Epithelial cell of esophagus (primary cell): ENCODE data around the gene SLC2A2.

ENCODE experiments used
- DNase-seq: peaks from one replicate; pipeline ENCODE4 v3.0.0; 2010; ENCODE audit warnings: low read depth
- H3K4me3 ChIP-seq: 2 replicates; pipeline ENCODE4 v1.5.1; 2011; ENCODE audit warnings: mild to moderate bottlenecking, low read length, control low read depth
- CTCF ChIP-seq: IDR thresholded peaks from 2 replicates; pipeline ENCODE4 v1.5.1; 2011; ENCODE audit warnings: low read depth, mild to moderate bottlenecking, low read length, control low read depth, inconsistent platforms; ENCODE audit not compliant: insufficient read depth; ENCODE audit errors: missing control alignments

Gene SLC2A2

GRCh38 chr3:171039674-171040073, 13.2 kb upstream of the SLC2A2 start:
- no peak overlapping the region for H3K4me3 ChIP-seq
- no peak for TF ChIP-seq CTCF
- no peak for DNase-seq

GRCh38 chr3:171038342-171038741, 11.8 kb upstream of the SLC2A2 start:
- H3K4me3 ChIP-seq: no peak overlapping the region
- TF ChIP-seq CTCF: no peak
- peak; percentile 11 for DNase-seq

GRCh38 chr3:171028779-171029232, 2.3 kb upstream of the SLC2A2 start:
- peak; percentile 48 for DNase-seq
- TF ChIP-seq CTCF: no peak
- H3K4me3 ChIP-seq: peak overlapping the region; percentile 13

- H3K4me3 ChIP-seq: peak overlapping the region; percentile 13
- no peak for TF ChIP-seq CTCF
- DNase-seq: peak; percentile 68
Observed at GRCh38 chr3:171028025-171028778, 1.7 kb upstream of the SLC2A2 start.

- no peak for TF ChIP-seq CTCF
- no peak overlapping the region for H3K4me3 ChIP-seq
- DNase-seq: no peak
Observed at GRCh38 chr3:171023566-171023965, 3.0 kb downstream of the SLC2A2 start.

- no peak overlapping the region for H3K4me3 ChIP-seq
- no peak for DNase-seq
- no peak for TF ChIP-seq CTCF
Observed at GRCh38 chr3:171021377-171021776, 5.1 kb downstream of the SLC2A2 start.
